Aorta (tissue), 5 donors: ENCODE data around the gene FOXN3. TPM values are rescaled to one million over a fixed set of nuclear protein-coding genes. Genes with fewer than 3 reads are reported as not detected.
A peak's percentile ranks its signal among the peaks of the same experiment; 100 is the strongest.

ENCODE experiments used
- ATAC-seq: fragments of 200-7000 bp; cut with Tn5 transposase; one replicate; pipeline ENCODE4 v1.9.1; 2022; ENCODE audit warnings: moderate library complexity; ENCODE audit not compliant: low FRiP score
- DNase-seq, 2 donors: peaks; one replicate each; pipeline ENCODE4 v3.0.0-alpha.2; 2020
- H3K27ac ChIP-seq, 2 donors: one replicate each; pipeline ENCODE4 v1.5.1; 2013; ENCODE audit warnings: low read length in 2 of 2, mild to moderate bottlenecking in 2 of 2, moderate library complexity in 2 of 2, control low read depth in 1 of 2, inconsistent platforms in 1 of 2, low read depth in 1 of 2
- H3K27me3 ChIP-seq, 2 donors: one replicate each; pipeline ENCODE4 v1.6.1; 2013; ENCODE audit warnings: control low read depth in 1 of 2, low read length in 1 of 2, mild to moderate bottlenecking in 1 of 2, moderate library complexity in 1 of 2; ENCODE audit not compliant: insufficient read depth in 2 of 2, control insufficient read depth in 1 of 2
- H3K36me3 ChIP-seq, 2 donors: one replicate each; pipeline ENCODE4 v1.6.1; 2013; ENCODE audit warnings: control low read depth in 1 of 2, low read length in 1 of 2, mild to moderate bottlenecking in 1 of 2; ENCODE audit not compliant: insufficient read depth in 2 of 2, control insufficient read depth in 1 of 2
- H3K4me1 ChIP-seq, 2 donors: one replicate each; pipeline ENCODE4 v1.6.1; 2013; ENCODE audit warnings: low read length in 2 of 2, control low read depth in 1 of 2, mild to moderate bottlenecking in 1 of 2, moderate library complexity in 1 of 2; ENCODE audit not compliant: insufficient read depth in 2 of 2, control insufficient read depth in 1 of 2
- H3K4me3 ChIP-seq, 2 donors: one replicate each; pipeline ENCODE4 v1.5.1; 2013; ENCODE audit warnings: low read length in 2 of 2, control low read depth in 1 of 2, mild to moderate bottlenecking in 1 of 2
- H3K9me3 ChIP-seq: one replicate; pipeline ENCODE4 v1.6.1; 2013; ENCODE audit warnings: mild to moderate bottlenecking, low read length; ENCODE audit not compliant: control insufficient read depth
- whole genome bisulfite sequencing, 2 donors: extraction: QIAGEN DNeasy Blood & Tissue Kit; methylation state at CpG; one replicate each; pipeline ENCODE4 v1.1.7; 2013; 5-methylcytosine and 5-hydroxymethylcytosine counted together
- intact Hi-C, 2 donors: fragments of 100-400 bp; cut with DNase I; formaldehyde crosslinking; loops; one replicate each; pipeline versions ENCODE4 v1.14.2 to v1.15.0; 2022
- long read RNA-seq, 2 donors: library from polyadenylated mRNA; unstranded; transcript quantifications; one replicate each; pipeline ENCODE4 v2.0.0, GENCODE V29; 2020 to 2021
- polyA plus RNA-seq, 2 donors: library from polyadenylated mRNA; stranded (reverse); fragments of 200-250 nt; gene quantifications; one replicate each; pipeline ENCODE4 v1.2.3, GENCODE V29; 2013
- total RNA-seq, 2 donors: library from RNA; stranded (reverse); fragmentation: NEBNext Ultra II Directional; extraction: Animal tissue kit (Norgen Biotek cat#: 25700); gene quantifications; one replicate each; pipeline ENCODE4 v1.2.1, GENCODE V29; 2021
- donor health status: healthy with polysubstance abuse.
- donor health status: Bipolar disorder and iron deficiency.
- donor health status: DM: no; HTN: no; CAD: no.
- donor health status: DM: no; HTN: no; CAD: no.
- donor health status: DM: yes; HTN: yes; CAD: no.

The FOXN3 gene, protein sequence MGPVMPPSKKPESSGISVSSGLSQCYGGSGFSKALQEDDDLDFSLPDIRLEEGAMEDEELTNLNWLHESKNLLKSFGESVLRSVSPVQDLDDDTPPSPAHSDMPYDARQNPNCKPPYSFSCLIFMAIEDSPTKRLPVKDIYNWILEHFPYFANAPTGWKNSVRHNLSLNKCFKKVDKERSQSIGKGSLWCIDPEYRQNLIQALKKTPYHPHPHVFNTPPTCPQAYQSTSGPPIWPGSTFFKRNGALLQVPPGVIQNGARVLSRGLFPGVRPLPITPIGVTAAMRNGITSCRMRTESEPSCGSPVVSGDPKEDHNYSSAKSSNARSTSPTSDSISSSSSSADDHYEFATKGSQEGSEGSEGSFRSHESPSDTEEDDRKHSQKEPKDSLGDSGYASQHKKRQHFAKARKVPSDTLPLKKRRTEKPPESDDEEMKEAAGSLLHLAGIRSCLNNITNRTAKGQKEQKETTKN
- 100 to 1,000 TPM; 150 to 225 TPM for total RNA-seq
- polyA plus RNA-seq = 10 to 100 TPM; 21.4 to 51.8 TPM
- long read RNA-seq, donor 1, transcript FOXN3-219 (5 exons, 2,421 nt) = major isoform, 71 of 251 reads
- long read RNA-seq, donor 1, transcript FOXN3-201 (6 exons, 2,542 nt) = minor isoform, 26 of 251 reads
- long read RNA-seq, donor 1, transcript FOXN3-204 (6 exons, 555 nt) = minor isoform, 6 of 251 reads
- long read RNA-seq, donor 1, partial matches to known transcripts = 23 of 251 reads
- long read RNA-seq, donor 1, other reads (novel, unspliced or antisense) = 120 of 251 reads
- long read RNA-seq, donor 2, transcript FOXN3-219 (5 exons, 2,421 nt) = major isoform, 8 of 99 reads
- long read RNA-seq, donor 2, transcript FOXN3-214 (6 exons, 2,692 nt) = minor isoform, 6 of 99 reads
- long read RNA-seq, donor 2, partial matches to known transcripts = 6 of 99 reads
- long read RNA-seq, donor 2, other reads (novel, unspliced or antisense) = 76 of 99 reads

DNA sequence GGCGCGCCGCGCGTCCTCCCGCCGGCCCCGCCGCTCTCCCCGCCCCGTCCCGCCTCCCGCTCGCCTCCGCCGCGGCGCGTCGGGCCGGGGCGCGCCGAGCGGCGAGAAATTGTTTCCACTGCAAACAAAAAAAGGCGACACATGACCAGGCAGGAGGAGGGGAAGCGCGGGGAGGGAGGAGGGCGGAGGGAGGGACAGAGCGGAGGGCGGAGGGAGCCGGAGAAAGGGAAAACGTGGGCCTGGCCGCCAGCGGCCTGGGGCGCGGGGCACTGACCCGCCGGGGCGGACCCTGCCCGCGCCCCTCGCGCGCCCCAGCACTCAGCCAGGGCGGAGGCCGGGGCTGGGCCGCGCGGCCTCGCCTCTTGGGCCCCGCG, at the start of gene FOXN3:
FOXN3 (minus strand) TSS at position 143 of the 374 bp plus-strand sequence. CDS start 4,757 bp downstream, outside the sequence.
- ATAC-seq (peak; percentile 85), DNase-seq (peak; percentile 97)
- WGBS, 2 donors = 0 to 1% methylated on average over 6 to 54 of the region's 54 CpGs
- H3K9me3 ChIP-seq = no peaks in the 10 kb centered on the region
- H3K27ac ChIP-seq = peak within 1 kb of the TSS; percentile 94 to 100
- peak within 1 kb of the TSS; percentile 99 to 100 for H3K4me3 ChIP-seq
- H3K36me3 ChIP-seq = peaks cover 0 to 2% of the 10 kb centered on the region in 2 donors
- H3K27me3 ChIP-seq = no peaks in the 10 kb centered on the region
- intact Hi-C loops = loop anchor here (5.0 to 10.0 kb wide), 10 partner anchors 60 to 495 kb away; no protein-coding TSS in a partner anchor
- H3K4me1 ChIP-seq = peaks cover 0 to 2% of the 10 kb centered on the region in 2 donors

DNA sequence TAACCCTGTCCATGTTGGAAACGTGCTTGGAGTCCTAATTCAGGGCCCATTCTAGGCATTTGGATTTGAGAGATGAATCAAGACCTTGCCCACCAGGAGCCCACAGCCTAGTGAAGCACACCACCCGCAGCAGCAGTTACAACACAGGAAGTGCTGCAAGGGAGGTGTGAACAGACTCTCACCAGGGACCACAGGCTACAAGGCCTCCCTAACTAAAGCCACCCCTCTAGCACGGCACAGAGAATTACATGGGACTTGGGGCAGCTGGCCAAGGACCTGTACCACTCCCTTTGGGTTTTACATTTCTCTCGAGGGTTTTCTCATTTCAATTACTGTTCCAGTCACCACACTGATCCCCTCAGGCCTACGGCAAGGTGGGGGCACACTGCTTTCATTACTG, 49.5 kb upstream of the FOXN3 start:
- Histone ChIP-seq H3K4me3 (no peak overlapping the region), H3K9me3 (no peaks in the 10 kb centered on the region), H3K36me3 (no peaks in the 10 kb centered on the region), H3K27ac (no peak overlapping the region), H3K4me1 (peaks cover 0 to 4% of the 10 kb centered on the region in 2 donors), H3K27me3 (no peaks in the 10 kb centered on the region)
- WGBS, 2 donors = 93 to 95% methylated on average over 5 of the region's 5 CpGs
- DNase-seq = peak in 1 of 2 donors; percentile 58
- intact Hi-C loops = no loop called here
- no peak for ATAC-seq

DNA sequence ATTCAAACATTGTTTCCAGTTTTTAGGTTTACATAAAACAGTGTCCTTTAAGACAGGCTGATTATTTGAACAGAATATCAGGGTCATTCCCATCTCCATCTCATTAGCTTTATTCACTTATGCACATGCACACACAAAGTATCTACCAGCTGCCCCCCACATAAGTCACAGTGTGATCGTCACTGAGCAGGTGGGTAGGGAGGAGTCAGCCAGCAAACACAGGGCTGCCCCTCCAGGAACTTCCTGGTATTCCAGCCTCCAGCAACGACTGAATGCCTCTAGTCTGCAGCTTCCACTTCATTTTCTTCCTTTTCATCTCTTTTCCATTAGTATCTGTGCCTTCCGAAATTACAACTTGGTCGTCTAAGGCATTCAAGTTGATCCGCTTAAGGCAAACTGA, 48.8 kb upstream of the FOXN3 start:
- 73 to 80% methylated on average over 5 of the region's 5 CpGs for WGBS, 2 donors
- Histone ChIP-seq H3K9me3 (no peaks in the 10 kb centered on the region), H3K27me3 (no peaks in the 10 kb centered on the region), H3K4me1 (peaks cover 0 to 4% of the 10 kb centered on the region in 2 donors), H3K4me3 (no peak overlapping the region), H3K36me3 (no peaks in the 10 kb centered on the region), H3K27ac (no peak overlapping the region)
- intact Hi-C loops = no loop called here
- no peak for DNase-seq
- no peak for ATAC-seq

DNA sequence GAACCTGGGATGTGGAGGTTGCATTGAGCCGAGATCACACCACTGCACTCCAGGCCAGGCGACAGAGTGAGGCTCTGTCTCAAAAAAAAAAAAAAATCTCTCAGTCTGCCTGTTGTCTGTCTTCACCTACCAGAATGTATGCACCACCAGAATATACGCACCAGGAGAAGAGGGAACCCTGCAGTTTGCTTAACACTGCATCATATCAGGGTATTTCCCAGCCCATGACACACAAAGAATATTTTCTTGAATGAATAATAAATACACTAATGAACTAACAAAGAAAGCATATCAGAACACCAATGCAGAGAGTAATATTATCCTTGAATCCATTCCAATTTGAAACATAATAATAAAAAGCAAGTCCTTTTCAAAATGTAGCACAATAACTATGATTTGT, 44.2 kb upstream of the FOXN3 start:
- Histone ChIP-seq H3K36me3 (no peaks in the 10 kb centered on the region), H3K4me1 (no peaks in the 10 kb centered on the region), H3K9me3 (no peaks in the 10 kb centered on the region), H3K4me3 (no peak overlapping the region), H3K27me3 (no peaks in the 10 kb centered on the region), H3K27ac (no peak overlapping the region)
- WGBS, 2 donors = 32 to 39% methylated on average over 3 of the region's 3 CpGs
- no peak for DNase-seq
- ATAC-seq = no peak
- intact Hi-C loops = no loop called here

DNA sequence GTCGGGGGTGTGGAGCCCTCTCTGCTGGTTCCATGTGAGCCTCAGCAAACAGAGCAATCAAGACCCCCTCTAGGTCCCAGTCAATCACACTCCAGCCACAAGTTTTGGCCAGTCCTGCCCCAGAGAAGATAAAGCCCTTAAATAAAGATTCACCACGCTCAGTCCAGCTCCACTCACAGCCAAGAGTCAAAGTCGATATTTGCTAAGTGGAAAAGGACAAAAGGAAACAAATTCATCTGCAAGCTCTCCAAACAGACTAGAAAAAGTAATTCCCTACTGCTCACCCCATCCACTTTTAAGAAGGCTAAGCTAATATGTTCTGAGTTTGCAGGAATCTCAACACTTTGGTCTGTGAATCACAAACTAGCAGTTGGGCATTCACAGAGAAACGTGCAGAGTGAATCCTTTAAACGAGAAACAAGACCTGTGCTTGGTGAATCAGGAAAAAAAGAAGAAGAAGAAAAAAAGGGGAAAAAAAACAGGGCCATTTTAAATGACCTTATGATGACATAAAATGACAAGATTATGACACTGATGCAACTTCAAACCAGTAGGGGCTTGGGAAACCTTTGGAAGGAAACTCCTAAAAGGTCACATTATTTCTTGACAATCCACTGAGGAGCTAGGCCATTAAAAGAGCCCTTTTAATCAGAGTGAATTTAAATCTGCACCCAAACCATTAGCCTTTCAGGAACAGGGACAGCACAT, 41.8 kb upstream of the FOXN3 start:
- Histone ChIP-seq H3K36me3 (no peaks in the 10 kb centered on the region), H3K4me3 (no peak overlapping the region), H3K27ac (no peak overlapping the region), H3K27me3 (no peaks in the 10 kb centered on the region), H3K9me3 (no peaks in the 10 kb centered on the region), H3K4me1 (no peaks in the 10 kb centered on the region)
- no peak for DNase-seq
- intact Hi-C loops = no loop called here
- ATAC-seq = no peak
- 76 to 79% methylated on average over 5 of the region's 5 CpGs for WGBS, 2 donors

DNA sequence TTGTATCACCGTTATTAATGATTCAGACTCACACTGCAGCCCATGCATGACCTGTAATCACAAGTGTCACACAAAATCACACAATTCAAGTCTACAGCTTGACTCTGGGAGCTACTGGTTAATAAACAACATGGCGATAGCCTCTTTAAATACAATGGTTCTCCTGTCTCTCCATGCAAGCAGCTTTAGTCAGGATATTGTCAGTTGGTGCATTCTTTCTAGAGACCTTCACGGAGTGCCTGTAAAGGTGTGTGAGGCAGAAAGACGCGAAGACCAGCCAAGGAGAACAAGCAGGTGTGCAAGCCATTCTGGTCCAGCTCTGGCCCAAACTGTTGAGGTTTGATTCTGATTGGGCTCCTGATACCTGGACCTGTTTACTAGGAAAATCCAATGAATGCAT, 40.0 kb upstream of the FOXN3 start:
- ATAC-seq (no peak), DNase-seq (no peak)
- Histone ChIP-seq H3K4me1 (no peaks in the 10 kb centered on the region), H3K36me3 (no peaks in the 10 kb centered on the region), H3K4me3 (no peak overlapping the region), H3K9me3 (no peaks in the 10 kb centered on the region), H3K27me3 (no peaks in the 10 kb centered on the region), H3K27ac (no peak overlapping the region)
- intact Hi-C loops = no loop called here
- 97 to 99% methylated on average over 5 of the region's 5 CpGs for WGBS, 2 donors

DNA sequence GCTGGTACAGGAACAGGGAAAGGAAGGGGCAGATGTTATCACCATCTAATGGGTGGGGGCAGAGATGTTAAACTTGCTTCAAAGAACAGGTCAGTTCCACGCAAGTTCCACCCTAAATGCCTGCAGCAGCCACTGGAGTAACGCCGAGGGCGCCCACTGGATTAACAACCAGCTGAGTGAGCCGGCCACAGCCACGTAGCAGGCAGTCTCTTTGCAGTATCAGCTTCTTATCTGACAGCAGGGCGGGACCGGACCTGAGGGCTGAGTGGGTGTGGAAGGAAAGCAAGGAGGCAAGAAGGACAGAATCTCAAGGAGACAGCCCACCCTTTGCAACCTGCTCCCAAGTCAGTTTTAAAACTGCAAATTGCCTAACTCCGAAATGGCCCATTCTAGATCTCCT, 38.4 kb upstream of the FOXN3 start:
- H3K27me3 ChIP-seq = no peaks in the 10 kb centered on the region
- no peak for DNase-seq
- ATAC-seq = no peak
- no peaks in the 10 kb centered on the region for H3K9me3 ChIP-seq
- WGBS, 2 donors = 50 to 58% methylated on average over 9 of the region's 9 CpGs
- no peaks in the 10 kb centered on the region for H3K36me3 ChIP-seq
- no peak overlapping the region for H3K4me3 ChIP-seq
- intact Hi-C loops = no loop called here
- H3K4me1 ChIP-seq = no peaks in the 10 kb centered on the region
- no peak overlapping the region for H3K27ac ChIP-seq

DNA sequence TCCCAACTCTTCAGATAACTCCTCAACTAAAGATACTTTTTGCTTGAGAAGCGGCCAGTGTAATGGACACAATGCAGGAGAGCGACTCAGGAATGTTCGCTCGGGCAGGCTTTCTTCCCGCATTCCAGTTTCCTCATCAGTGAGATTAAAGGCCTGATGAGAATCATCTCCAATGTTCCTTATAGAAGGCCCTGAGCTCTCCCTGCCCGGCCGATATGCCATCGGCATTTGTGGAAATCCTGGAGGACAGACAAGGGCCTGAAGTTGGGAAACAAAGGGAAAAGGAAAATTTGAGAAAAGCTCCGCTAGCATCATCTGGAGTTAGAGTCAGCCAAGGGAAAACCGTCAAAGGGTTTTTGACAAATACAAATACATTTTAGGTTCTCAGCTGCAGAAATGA, 38.0 kb upstream of the FOXN3 start:
- intact Hi-C loops = no loop called here
- H3K27ac ChIP-seq = no peak overlapping the region
- no peak overlapping the region for H3K4me3 ChIP-seq
- WGBS, 2 donors = 86 to 89% methylated on average over 10 of the region's 10 CpGs
- H3K4me1 ChIP-seq = no peaks in the 10 kb centered on the region
- H3K36me3 ChIP-seq = no peaks in the 10 kb centered on the region
- ATAC-seq (no peak), DNase-seq (no peak)
- no peaks in the 10 kb centered on the region for H3K27me3 ChIP-seq
- H3K9me3 ChIP-seq = no peaks in the 10 kb centered on the region
